H9 (cell line): ENCODE data around the gene AFF2. TPM values are rescaled to one million over a fixed set of nuclear protein-coding genes. Genes with fewer than 3 reads are reported as not detected.

Experiments
- DNase-seq: peaks from one replicate; pipeline ENCODE4 v3.0.0-alpha.2; 2017
- H2AFZ ChIP-seq: one replicate; pipeline ENCODE4 v1.6.1; 2013; ENCODE audit warnings: mild to moderate bottlenecking, low read length, control low read depth, moderate library complexity
- H2AK5ac ChIP-seq: 2 replicates; pipeline ENCODE4 v1.6.1; 2013; ENCODE audit warnings: low read length, control low read depth, mixed read lengths; ENCODE audit not compliant: insufficient read length
- H2BK120ac ChIP-seq: one replicate; pipeline ENCODE4 v1.6.1; 2013; ENCODE audit warnings: low read depth, mild to moderate bottlenecking, low read length, control low read depth, inconsistent platforms; ENCODE audit not compliant: poor library complexity, severe bottlenecking
- H2BK12ac ChIP-seq: 2 replicates; pipeline ENCODE4 v1.6.1; 2013; ENCODE audit warnings: low read length, control low read depth, mixed read lengths, low read depth; ENCODE audit not compliant: insufficient read length
- H2BK15ac ChIP-seq: 2 replicates; pipeline ENCODE4 v1.6.1; 2013; ENCODE audit warnings: low read depth, low read length, control low read depth
- H2BK20ac ChIP-seq: one replicate; pipeline ENCODE4 v1.6.1; 2013; ENCODE audit warnings: low read depth, mild to moderate bottlenecking, low read length, control low read depth, inconsistent platforms; ENCODE audit not compliant: poor library complexity, severe bottlenecking
- H2BK5ac ChIP-seq: 2 replicates; pipeline ENCODE4 v1.6.1; 2013; ENCODE audit warnings: low read length, control low read depth, mixed read lengths; ENCODE audit not compliant: insufficient read length
- H3K14ac ChIP-seq: 2 replicates; pipeline ENCODE4 v1.6.1; 2013; ENCODE audit warnings: low read length, control low read depth; ENCODE audit not compliant: insufficient read depth
- H3K18ac ChIP-seq: 2 replicates; pipeline ENCODE4 v1.6.1; 2013; ENCODE audit warnings: low read depth, mild to moderate bottlenecking, mixed read lengths, low read length, control low read depth; ENCODE audit not compliant: insufficient read length
- H3K23ac ChIP-seq: 2 replicates; pipeline ENCODE4 v1.6.1; 2013; ENCODE audit warnings: low read length, control low read depth, mixed read lengths, low read depth; ENCODE audit not compliant: insufficient read length
- H3K23me2 ChIP-seq: 2 replicates; pipeline ENCODE4 v1.6.1; 2013; ENCODE audit warnings: low read depth, mild to moderate bottlenecking, mixed read lengths, low read length, control low read depth; ENCODE audit not compliant: insufficient read length, poor library complexity, severe bottlenecking
- H3K27ac ChIP-seq: 2 replicates; pipeline ENCODE4 v1.5.1; 2013; ENCODE audit warnings: low read length, control low read depth, mixed read lengths, low read depth; ENCODE audit not compliant: insufficient read length
- H3K27me3 ChIP-seq: 2 replicates; pipeline ENCODE4 v1.6.1; 2013; ENCODE audit warnings: low read length, control low read depth, inconsistent platforms; ENCODE audit not compliant: insufficient read depth
- H3K4ac ChIP-seq: 2 replicates; pipeline ENCODE4 v1.6.1; 2013; ENCODE audit warnings: low read depth, mild to moderate bottlenecking, control low read depth, inconsistent platforms, low read length, moderate library complexity
- H3K4me1 ChIP-seq: 2 replicates; pipeline ENCODE4 v1.6.1; 2013; ENCODE audit warnings: low read length, control low read depth, inconsistent platforms; ENCODE audit not compliant: insufficient read depth
- H3K4me2 ChIP-seq: 2 replicates; pipeline ENCODE4 v1.6.1; 2013; ENCODE audit warnings: low read length, control low read depth, mixed read lengths; ENCODE audit not compliant: insufficient read length, insufficient read depth
- H3K56ac ChIP-seq: 2 replicates; pipeline ENCODE4 v1.6.1; 2013; ENCODE audit warnings: low read depth, mild to moderate bottlenecking, mixed read lengths, low read length, control low read depth; ENCODE audit not compliant: insufficient read length
- H3K79me1 ChIP-seq: 2 replicates; pipeline ENCODE4 v1.6.1; 2013; ENCODE audit warnings: low read depth, mild to moderate bottlenecking, moderate library complexity, low read length, control low read depth, inconsistent platforms; ENCODE audit not compliant: insufficient read depth, poor library complexity, severe bottlenecking
- H3K79me2 ChIP-seq: 2 replicates; pipeline ENCODE4 v1.6.1; 2013; ENCODE audit warnings: low read length, control low read depth, inconsistent platforms; ENCODE audit not compliant: insufficient read depth
- H3K9ac ChIP-seq: 2 replicates; pipeline ENCODE4 v1.6.1; 2013; ENCODE audit warnings: low read length, control low read depth, mixed read lengths; ENCODE audit not compliant: insufficient read length; ENCODE audit errors: extremely low read depth
- H3K9me3 ChIP-seq: one replicate; pipeline ENCODE4 v1.6.1; 2013; ENCODE audit warnings: low read depth, low read length, inconsistent platforms; ENCODE audit not compliant: control insufficient read depth
- H3T11ph ChIP-seq: one replicate; pipeline ENCODE4 v1.6.1; 2013; ENCODE audit warnings: mild to moderate bottlenecking, low read length, control low read depth, inconsistent platforms
- H4K20me1 ChIP-seq: one replicate; pipeline ENCODE4 v1.6.1; 2013; ENCODE audit not compliant: control insufficient read depth, insufficient read length, insufficient read depth
- H4K5ac ChIP-seq: 2 replicates; pipeline ENCODE4 v1.6.1; 2013; ENCODE audit warnings: low read depth, mild to moderate bottlenecking, mixed read lengths, low read length, control low read depth; ENCODE audit not compliant: insufficient read length
- H4K8ac ChIP-seq: replicated peaks from 2 replicates; pipeline ENCODE4 v1.6.1; 2013; ENCODE audit warnings: low read length, control low read depth, mixed read lengths, low read depth; ENCODE audit not compliant: insufficient read length
- H4K91ac ChIP-seq: 2 replicates; pipeline ENCODE4 v1.6.1; 2013; ENCODE audit warnings: low read depth, mild to moderate bottlenecking, moderate library complexity, mixed read lengths, low read length, control low read depth; ENCODE audit not compliant: insufficient read length
- H3K27ac Mint-ChIP-seq, 3 experiments: 2 replicates in 2 of 3; 3 replicates in 1 of 3; pipeline ENCODE4 v1.8.0; 2020 to 2021; ENCODE audit warnings: mixed read lengths in 3 of 3, mild to moderate bottlenecking in 1 of 3, moderate library complexity in 1 of 3
- H3K27me3 Mint-ChIP-seq: 2 replicates; pipeline ENCODE4 v1.8.0; 2021; ENCODE audit warnings: low read depth, mild to moderate bottlenecking, moderate library complexity, mixed read lengths
- H3K36me3 Mint-ChIP-seq, 3 experiments: 2 replicates in 2 of 3; 3 replicates in 1 of 3; pipeline ENCODE4 v1.8.0; 2020 to 2021; ENCODE audit warnings: low read depth in 3 of 3, mixed read lengths in 3 of 3; ENCODE audit not compliant: insufficient read depth in 1 of 3
- H3K4me1 Mint-ChIP-seq, 2 experiments: 2 replicates each; pipeline ENCODE4 v1.8.0; 2020; ENCODE audit warnings: mixed read lengths in 2 of 2
- H3K4me3 Mint-ChIP-seq, 2 experiments: 2 replicates in 1 of 2; 3 replicates in 1 of 2; pipeline ENCODE4 v1.8.0; 2020 to 2021; ENCODE audit warnings: mild to moderate bottlenecking in 2 of 2, mixed read lengths in 2 of 2, moderate library complexity in 1 of 2
- H3K9me3 Mint-ChIP-seq, 2 experiments: 2 replicates in 1 of 2; 3 replicates in 1 of 2; pipeline ENCODE4 v1.8.0; 2020; ENCODE audit warnings: mild to moderate bottlenecking in 2 of 2, mixed read lengths in 2 of 2, moderate library complexity in 1 of 2
- CTCF ChIP-seq: fragments of 200-600 bp; sonication (generic); conservative IDR thresholded peaks from 3 replicates; pipeline ENCODE4 v1.8.0; 2021; ENCODE audit warnings: antibody characterized with exemption, mild to moderate bottlenecking
- WGBS: extraction: QIAGEN DNeasy Blood & Tissue Kit; methylation state at CpG from one replicate; pipeline ENCODE4 v1.1.7; 2013; ENCODE audit warnings: missing lambda C conversion rate, low lambda C conversion rate, mixed read lengths; ENCODE audit not compliant: insufficient read length; ENCODE audit errors: extremely low coverage; 5-methylcytosine and 5-hydroxymethylcytosine counted together
- total RNA-seq: library from RNA; stranded (reverse); gene quantifications from 2 replicates; pipeline ENCODE4 v1.2.1, GENCODE V29; 2021

AFF2 gene
- total RNA-seq, 1 experiment from 2014 or later, result 14.6 TPM

- Mint-ChIP-seq H3K4me1 (peaks cover 8 to 22% of the 10 kb centered on the region in 2 experiments), H3K9me3 (peaks cover 56 to 69% of the 10 kb centered on the region in 2 experiments), H3K27ac (no peak overlapping the region), H3K36me3 (no peaks in the 10 kb centered on the region; a peak in 2 of 7 replicates), H3K27me3 (peaks cover 2% of the 10 kb centered on the region; the same call in 1 of the 2 replicates), H3K4me3 (no peak overlapping the region)
- no peak overlapping the region for H2BK12ac ChIP-seq
- DNase-seq, result no peak
- no peak overlapping the region for H3K56ac ChIP-seq
- H3K9ac ChIP-seq, result no peak overlapping the region
- H3T11ph ChIP-seq, result no peak overlapping the region
- H3K4me2 ChIP-seq, result no peak overlapping the region
- H3K9me3 ChIP-seq, result peaks cover 42% of the 10 kb centered on the region
- no peaks in the 10 kb centered on the region for H4K20me1 ChIP-seq
- H4K91ac ChIP-seq, result no peak overlapping the region
- no peak overlapping the region for H2AFZ ChIP-seq
- H3K23me2 ChIP-seq, result no peaks in the 10 kb centered on the region
- H4K5ac ChIP-seq, result no peak overlapping the region
- H3K18ac ChIP-seq, result no peak overlapping the region
- H4K8ac ChIP-seq, result no peak overlapping the region
- H3K14ac ChIP-seq, result no peak overlapping the region
- no peaks in the 10 kb centered on the region for H3K79me2 ChIP-seq
- WGBS, result no CpG with 5 or more reads among the region's 1 CpG
- H2BK120ac ChIP-seq, result no peak overlapping the region
- H2BK20ac ChIP-seq, result no peak overlapping the region
- no peaks in the 10 kb centered on the region; the same call in 1 of the 2 replicates for H3K4me1 ChIP-seq
- TF ChIP-seq CTCF, result no peak
- no peak overlapping the region for H2BK15ac ChIP-seq
- H3K79me1 ChIP-seq, result no peaks in the 10 kb centered on the region
- no peak overlapping the region for H2BK5ac ChIP-seq
- no peak overlapping the region for H3K27ac ChIP-seq
- H3K27me3 ChIP-seq, result no peaks in the 10 kb centered on the region
- H3K23ac ChIP-seq, result no peak overlapping the region
- H2AK5ac ChIP-seq, result no peak overlapping the region
- no peak overlapping the region for H3K4ac ChIP-seq
Observed at GRCh38 chrX:148813422-148813821, 313.0 kb downstream of the AFF2 start.
